Gastrocnemius medialis (tissue), 4 donors: ENCODE data around the gene ZNF35. TPM values are rescaled to one million over a fixed set of nuclear protein-coding genes. Genes with fewer than 3 reads are reported as not detected.

Experiments
- ATAC-seq, 2 donors: fragments of 150-250 bp; one replicate each; pipeline ENCODE4 v1.9.1; 2016
- DNase-seq, 2 donors: peaks; one replicate each; pipeline ENCODE4 v3.0.0-alpha.2; 2019
- H3K27ac ChIP-seq, 4 donors: fragments of 200-600 bp; sonication (generic); 1 replicate in 1 of 4; 2 replicates in 3 of 4; pipeline ENCODE4 v1.5.1; 2016 to 2018; ENCODE audit warnings: mild to moderate bottlenecking in 2 of 4, moderate library complexity in 1 of 4
- H3K27me3 ChIP-seq, 3 donors: fragments of 200-600 bp; sonication (generic) in 2 of 3; 1 replicate in 1 of 3; 2 replicates in 2 of 3; pipeline versions ENCODE4 v1.5.1 to v1.6.0; 2016 to 2019; ENCODE audit warnings: mild to moderate bottlenecking in 1 of 3, moderate library complexity in 1 of 3
- H3K36me3 ChIP-seq, 2 donors: fragments of 200-600 bp; sonication (generic) in 1 of 2; one replicate each; pipeline ENCODE4 v1.5.1; 2017 to 2018
- H3K4me1 ChIP-seq, 2 donors: fragments of 200-600 bp; sonication (generic) in 1 of 2; one replicate each; pipeline ENCODE4 v1.5.1; 2016 to 2017; ENCODE audit warnings: mild to moderate bottlenecking in 2 of 2
- H3K4me3 ChIP-seq, 4 donors: fragments of 200-600 bp; sonication (generic) in 3 of 4; 1 replicate in 1 of 4; 2 replicates in 3 of 4; pipeline ENCODE4 v1.5.1; 2016 to 2019; ENCODE audit warnings: mild to moderate bottlenecking in 2 of 4
- H3K9me3 ChIP-seq, 3 donors: fragments of 200-600 bp; sonication (generic) in 2 of 3; 1 replicate in 1 of 3; 2 replicates in 2 of 3; pipeline ENCODE4 v1.5.1; 2016 to 2019
- POLR2A ChIP-seq, 2 donors: fragments of 450-650 bp; IDR thresholded peaks; one replicate each; pipeline ENCODE4 v1.6.1; 2017; ENCODE audit warnings: antibody characterized with exemption in 2 of 2, mild to moderate bottlenecking in 2 of 2, moderate library complexity in 2 of 2
- in situ Hi-C, 4 donors: fragments of 200-750 bp; cut with MboI; loops; one replicate each; pipeline versions ENCODE4 v1.15.0 to v1.8.0; 2017; ENCODE audit warnings: low sequenced_read_pairs in 4 of 4
- intact Hi-C: fragments of 100-400 bp; cut with DNase I; formaldehyde crosslinking; loops from one replicate; pipeline ENCODE4 v1.15.1; 2023; ENCODE audit warnings: low total_unique reads
- total RNA-seq, 4 donors: library from RNA; depleted of rRNA; stranded (reverse); fragments of >200 nt; gene quantifications; one replicate each; pipeline versions ENCODE4 v1.1.0 to v1.2.3, GENCODE V29; 2016
- TF ChIP-seq, protein P1 (sequence below), 5 experiments: fragments of 450-650 bp in 3 of 5; fragments of 200-600 bp in 2 of 5; sonication (generic) in 2 of 5; IDR thresholded peaks in 4 of 5; conservative IDR thresholded peaks in 1 of 5; 1 replicate in 4 of 5; 2 replicates in 1 of 5; pipeline ENCODE4 v1.5.1; 2016 to 2019; ENCODE audit warnings: antibody characterized with exemption in 5 of 5, mild to moderate bottlenecking in 3 of 5, moderate library complexity in 3 of 5

The ZNF35 gene
- total RNA-seq = 1 to 10 TPM; 2.6 to 8.1 (median 5.3) TPM

DNA sequence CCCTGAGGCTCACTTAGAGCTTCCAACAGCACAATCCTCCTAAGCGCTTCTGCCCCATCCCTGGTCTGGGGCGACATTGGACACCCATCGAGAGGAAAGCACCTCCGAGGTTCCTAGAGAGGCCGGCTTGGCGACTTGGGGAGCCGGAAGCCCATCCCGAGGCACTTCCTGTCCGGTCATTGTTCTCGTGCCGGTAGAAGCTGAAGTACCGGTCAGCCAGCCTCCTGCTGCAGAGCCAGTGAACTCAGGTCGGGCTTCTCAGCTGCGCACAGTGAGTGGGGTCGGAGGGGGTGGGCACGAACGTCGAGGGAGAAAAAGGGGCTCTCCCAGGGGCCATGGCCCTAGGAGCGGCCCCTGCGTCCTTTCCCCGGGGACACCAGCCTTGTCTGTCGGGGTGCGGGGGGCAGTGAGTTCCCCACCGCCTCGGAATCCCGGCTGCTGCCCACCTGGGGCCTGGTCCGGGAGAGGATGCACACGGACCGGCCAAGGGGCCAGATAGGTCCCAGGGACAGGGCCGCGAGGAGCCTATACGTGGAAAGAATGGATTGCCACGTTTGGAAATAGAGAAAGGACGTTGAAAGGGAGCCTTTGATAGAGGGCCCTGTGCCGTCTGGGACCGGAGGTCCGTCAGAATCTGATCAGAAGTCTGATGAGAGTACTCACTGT, at the start of gene ZNF35:
Gene ZNF35 (plus strand): TSS at position 169 of the 666 bp plus-strand sequence. CDS start 2,336 bp downstream, outside the sequence.
- DNase-seq = peak; percentile 38 to 57
- Histone ChIP-seq H3K36me3 (peaks cover 2 to 45% of the 10 kb centered on the region in 2 donors), H3K4me1 (peaks cover 7 to 17% of the 10 kb centered on the region in 2 donors), H3K27ac (peak within 1 kb of the TSS; percentile 64 to 78 (median 70)), H3K9me3 (no peaks in the 10 kb centered on the region), H3K27me3 (no peaks in the 10 kb centered on the region), H3K4me3 (peak within 1 kb of the TSS; percentile 77 to 92 (median 84))
- TF ChIP-seq POLR2A (IDR thresholded peaks at IDR 0.05) = no peak
- TF ChIP-seq, protein P1, sequence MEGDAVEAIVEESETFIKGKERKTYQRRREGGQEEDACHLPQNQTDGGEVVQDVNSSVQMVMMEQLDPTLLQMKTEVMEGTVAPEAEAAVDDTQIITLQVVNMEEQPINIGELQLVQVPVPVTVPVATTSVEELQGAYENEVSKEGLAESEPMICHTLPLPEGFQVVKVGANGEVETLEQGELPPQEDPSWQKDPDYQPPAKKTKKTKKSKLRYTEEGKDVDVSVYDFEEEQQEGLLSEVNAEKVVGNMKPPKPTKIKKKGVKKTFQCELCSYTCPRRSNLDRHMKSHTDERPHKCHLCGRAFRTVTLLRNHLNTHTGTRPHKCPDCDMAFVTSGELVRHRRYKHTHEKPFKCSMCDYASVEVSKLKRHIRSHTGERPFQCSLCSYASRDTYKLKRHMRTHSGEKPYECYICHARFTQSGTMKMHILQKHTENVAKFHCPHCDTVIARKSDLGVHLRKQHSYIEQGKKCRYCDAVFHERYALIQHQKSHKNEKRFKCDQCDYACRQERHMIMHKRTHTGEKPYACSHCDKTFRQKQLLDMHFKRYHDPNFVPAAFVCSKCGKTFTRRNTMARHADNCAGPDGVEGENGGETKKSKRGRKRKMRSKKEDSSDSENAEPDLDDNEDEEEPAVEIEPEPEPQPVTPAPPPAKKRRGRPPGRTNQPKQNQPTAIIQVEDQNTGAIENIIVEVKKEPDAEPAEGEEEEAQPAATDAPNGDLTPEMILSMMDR (IDR thresholded peaks at IDR 0.05 in 4 of 5, conservative IDR thresholded peaks at IDR 0.05 in 1 of 5) = no peak
- peak; percentile 77 to 93 for ATAC-seq
- in situ Hi-C loops (no loop called here), intact Hi-C loops (loop anchor here (1.0 to 2.0 kb wide), 2 partner anchors 23 to 112 kb away; partner anchors contain the start of genes KIAA1143, KIF15 and ZNF197)

DNA sequence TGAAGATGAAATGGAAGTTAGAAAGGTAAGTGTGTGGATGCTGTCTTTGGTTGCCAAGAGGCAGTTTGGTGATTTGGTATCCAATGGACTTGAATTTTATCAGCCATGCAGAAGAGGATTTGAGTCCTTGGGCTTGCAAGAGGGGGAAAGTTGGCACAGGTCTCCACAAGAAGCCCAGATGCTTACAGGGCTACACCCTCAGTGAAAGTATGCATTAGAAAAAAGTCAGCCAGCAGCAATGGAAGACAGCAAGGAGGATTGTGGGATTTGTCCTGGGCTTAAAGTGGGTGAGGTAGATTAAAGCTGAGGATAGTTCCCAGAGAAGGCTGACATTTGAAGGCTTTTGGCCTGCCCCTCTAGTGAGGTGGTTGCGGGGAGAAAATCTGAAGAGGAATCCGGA, 46.8 kb upstream of the ZNF35 start:
- Histone ChIP-seq H3K27me3 (no peaks in the 10 kb centered on the region), H3K4me1 (no peaks in the 10 kb centered on the region), H3K4me3 (no peak overlapping the region), H3K36me3 (no peaks in the 10 kb centered on the region), H3K27ac (no peak overlapping the region), H3K9me3 (no peaks in the 10 kb centered on the region)
- TF ChIP-seq, protein P1 (IDR thresholded peaks at IDR 0.05 in 4 of 5, conservative IDR thresholded peaks at IDR 0.05 in 1 of 5) = no peak
- TF ChIP-seq POLR2A (IDR thresholded peaks at IDR 0.05) = no peak
- in situ Hi-C loops = no loop called here
- ATAC-seq (no peak), DNase-seq (no peak)
- intact Hi-C loops = no loop called here

DNA sequence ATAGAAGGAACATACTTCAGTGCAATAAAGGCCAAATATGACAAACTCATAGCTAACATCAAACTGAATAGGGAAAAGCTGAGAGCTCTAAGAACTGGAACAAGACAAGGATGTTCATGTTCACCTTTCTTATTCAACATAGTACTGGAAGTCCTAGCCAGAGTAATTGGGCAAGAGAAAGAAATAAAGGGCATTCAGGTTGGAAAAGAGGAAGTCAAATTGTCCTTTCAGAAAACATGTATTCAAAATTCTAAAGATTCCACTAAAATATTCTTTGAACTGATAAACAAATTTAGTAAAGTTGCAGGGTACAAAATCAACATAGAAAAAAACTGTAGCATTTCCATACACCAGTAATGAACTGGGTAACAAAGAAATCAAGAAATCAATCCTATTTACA, 35.9 kb upstream of the ZNF35 start:
- TF ChIP-seq, protein P1 (IDR thresholded peaks at IDR 0.05 in 4 of 5, conservative IDR thresholded peaks at IDR 0.05 in 1 of 5) = no peak
- TF ChIP-seq POLR2A (IDR thresholded peaks at IDR 0.05) = no peak

DNA sequence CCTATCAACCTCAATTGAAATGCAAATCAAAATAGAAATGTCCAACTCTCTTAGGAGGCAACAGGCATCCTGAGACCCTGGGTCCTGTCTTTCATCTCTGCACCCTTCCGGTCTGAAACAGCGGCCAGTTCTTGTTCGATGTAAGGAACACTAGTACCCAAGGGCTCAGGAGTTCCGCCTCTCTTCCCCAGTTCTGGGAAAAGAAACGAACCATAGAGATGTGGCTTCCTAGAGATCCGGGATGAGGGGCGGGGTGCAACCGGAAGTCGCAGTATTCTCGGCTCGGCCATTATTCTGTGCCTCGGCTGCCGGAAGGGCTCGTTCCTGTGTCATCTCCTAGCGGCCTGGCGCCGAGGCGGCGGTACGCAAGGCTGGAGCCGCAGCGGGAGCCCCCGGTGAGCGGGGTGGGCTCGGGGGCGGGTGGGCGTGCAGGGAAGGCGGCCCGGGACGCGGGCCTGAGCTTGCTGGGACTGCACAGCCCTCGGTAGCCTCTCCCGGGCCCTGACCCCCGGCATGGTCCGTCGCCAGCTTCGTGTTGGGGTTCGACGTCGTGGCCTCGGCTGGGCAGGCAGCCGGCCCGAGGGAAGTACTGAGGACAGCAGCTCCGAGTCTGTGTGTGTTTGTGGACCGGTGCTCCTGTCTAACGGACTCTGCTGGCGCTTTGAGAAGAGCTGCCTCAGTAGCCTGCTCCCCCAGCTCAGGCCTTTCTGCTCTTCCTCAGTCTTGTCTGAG, 23.6 kb upstream of the ZNF35 start, which contains the start of gene ZNF197:
Gene ZNF197 (plus strand): TSS at position 288 of the 732 bp plus-strand sequence. CDS start 4,119 bp downstream, outside the sequence.
- Histone ChIP-seq H3K27me3 (no peaks in the 10 kb centered on the region), H3K4me3 (peak within 1 kb of the TSS; percentile 69 to 93 (median 81)), H3K36me3 (peaks cover 0 to 7% of the 10 kb centered on the region in 2 donors), H3K4me1 (peaks cover 11 to 30% of the 10 kb centered on the region in 2 donors), H3K9me3 (no peaks in the 10 kb centered on the region), H3K27ac (peak within 1 kb of the TSS; percentile 82 to 93 (median 92))
- intact Hi-C loops = loop anchor here (1.0 to 5.0 kb wide), 6 partner anchors 23 to 303 kb away; partner anchors contain the start of genes KIAA1143, KIF15, TCAIM and ZNF35
- DNase-seq (peak; percentile 77 to 84), ATAC-seq (peak; percentile 98 to 99)
- peak in 1 of 2 donors; percentile 58 for TF ChIP-seq POLR2A (IDR thresholded peaks at IDR 0.05)
- TF ChIP-seq, protein P1 (IDR thresholded peaks at IDR 0.05 in 4 of 5, conservative IDR thresholded peaks at IDR 0.05 in 1 of 5) = peak in 1 of 5 experiments; percentile 40
- in situ Hi-C loops = loop anchor here in 1 of 4 donors (10.0 kb wide), 1 partner anchor 300 kb away; no protein-coding TSS in a partner anchor

More for the DNA sequence above, 35.9 kb upstream of the ZNF35 start:
- ATAC-seq (no peak), DNase-seq (no peak)
- H3K9me3 ChIP-seq = peaks cover 0 to 4% (median 0%) of the 10 kb centered on the region in 3 donors
- no peaks in the 10 kb centered on the region for H3K27me3 ChIP-seq
- H3K27ac ChIP-seq = no peak overlapping the region
- no peaks in the 10 kb centered on the region for H3K4me1 ChIP-seq
- in situ Hi-C loops = no loop called here
- intact Hi-C loops = no loop called here
- H3K4me3 ChIP-seq = no peak overlapping the region
- peaks cover 0 to 7% of the 10 kb centered on the region in 2 donors for H3K36me3 ChIP-seq
